ENCODE results near the gene HSPA12A. TPM values are rescaled to one million over a fixed set of nuclear protein-coding genes. Genes with fewer than 3 reads are reported as not detected.

The HSPA12A gene
- total RNA-seq, 1 experiment from 2014 or later: 1.4 TPM

DNA sequence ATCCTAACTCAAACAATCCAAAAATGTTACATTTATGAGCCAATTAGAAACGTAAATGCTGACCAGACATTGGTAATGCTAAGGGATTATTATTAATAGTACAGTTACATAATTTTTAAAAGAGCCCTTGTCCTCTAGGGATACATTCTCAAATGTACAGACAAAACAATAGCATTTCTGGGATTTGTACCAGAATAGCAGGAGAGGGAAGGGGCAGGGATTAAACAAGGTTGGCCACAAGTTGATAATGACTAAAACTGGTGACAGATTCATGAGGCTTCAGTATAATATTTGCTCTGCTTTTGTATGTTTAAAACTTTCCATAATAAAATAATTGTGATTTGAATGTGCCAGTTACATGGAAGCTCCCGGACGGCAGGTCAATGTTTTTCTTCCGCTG, 27.0 kb downstream of the HSPA12A start:
- peaks cover 16% of the 10 kb centered on the region for H3K27me3 ChIP-seq (replicated peaks; ENCODE audit: insufficient read depth, low read depth, low read length, poor library complexity)
- H3K27ac ChIP-seq (ENCODE audit: low read depth, low read length, poor library complexity, severe bottlenecking): no peak overlapping the region
- H3K4me3 ChIP-seq (ENCODE audit: low read depth, low read length, poor library complexity, severe bottlenecking): no peak overlapping the region
- no peaks in the 10 kb centered on the region for H3K36me3 ChIP-seq (ENCODE audit: insufficient read depth, low read length, poor library complexity, severe bottlenecking)
- TF ChIP-seq, protein P1, sequence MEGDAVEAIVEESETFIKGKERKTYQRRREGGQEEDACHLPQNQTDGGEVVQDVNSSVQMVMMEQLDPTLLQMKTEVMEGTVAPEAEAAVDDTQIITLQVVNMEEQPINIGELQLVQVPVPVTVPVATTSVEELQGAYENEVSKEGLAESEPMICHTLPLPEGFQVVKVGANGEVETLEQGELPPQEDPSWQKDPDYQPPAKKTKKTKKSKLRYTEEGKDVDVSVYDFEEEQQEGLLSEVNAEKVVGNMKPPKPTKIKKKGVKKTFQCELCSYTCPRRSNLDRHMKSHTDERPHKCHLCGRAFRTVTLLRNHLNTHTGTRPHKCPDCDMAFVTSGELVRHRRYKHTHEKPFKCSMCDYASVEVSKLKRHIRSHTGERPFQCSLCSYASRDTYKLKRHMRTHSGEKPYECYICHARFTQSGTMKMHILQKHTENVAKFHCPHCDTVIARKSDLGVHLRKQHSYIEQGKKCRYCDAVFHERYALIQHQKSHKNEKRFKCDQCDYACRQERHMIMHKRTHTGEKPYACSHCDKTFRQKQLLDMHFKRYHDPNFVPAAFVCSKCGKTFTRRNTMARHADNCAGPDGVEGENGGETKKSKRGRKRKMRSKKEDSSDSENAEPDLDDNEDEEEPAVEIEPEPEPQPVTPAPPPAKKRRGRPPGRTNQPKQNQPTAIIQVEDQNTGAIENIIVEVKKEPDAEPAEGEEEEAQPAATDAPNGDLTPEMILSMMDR (conservative IDR thresholded peaks at IDR 0.05; ENCODE audit: low read depth, low read length): no peak
- no peak for TF ChIP-seq EZH2 (IDR thresholded peaks at IDR 0.05; ENCODE audit: borderline replicate concordance, low read depth, low read length, poor library complexity, severe bottlenecking)
- intact Hi-C loops (cut with micrococcal nuclease; ENCODE audit: unreplicated experiment): no loop called here
- H3K4me1 ChIP-seq (ENCODE audit: insufficient read depth, low read length, poor library complexity, severe bottlenecking): no peaks in the 10 kb centered on the region
- ChIA-PET CTCF (no interaction called here), POLR2A (ENCODE audit: low non-redundant PET) (no interaction called here)
- DNase-seq (ENCODE audit: low spot score): no peak
- BruUV-seq (replicated peaks): no TSS peak
- H3K9me3 ChIP-seq (ENCODE audit: low read depth, low read length, poor library complexity, severe bottlenecking): no peaks in the 10 kb centered on the region

DNA sequence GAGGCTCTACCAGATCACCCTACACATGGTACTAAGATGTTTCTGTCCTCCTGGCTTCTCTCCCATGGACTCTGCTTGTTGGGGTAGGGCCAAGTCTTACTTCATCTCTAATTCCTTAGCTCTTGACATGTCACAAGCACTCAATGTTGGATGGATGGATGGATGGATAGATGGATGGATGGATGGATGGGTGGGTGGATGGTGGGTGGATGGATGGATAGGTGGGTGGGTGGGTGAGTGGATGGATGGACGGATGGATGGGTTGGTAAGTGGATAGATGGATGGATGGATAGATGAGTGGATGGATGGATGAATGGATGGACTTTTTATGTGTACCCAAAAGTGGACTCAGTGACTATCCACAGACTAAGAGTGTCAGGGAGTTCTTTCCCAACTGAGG, 28.5 kb downstream of the HSPA12A start:
- no peaks in the 10 kb centered on the region for H3K36me3 ChIP-seq (ENCODE audit: insufficient read depth, low read length, poor library complexity, severe bottlenecking)
- ChIA-PET CTCF (no interaction called here), POLR2A (ENCODE audit: low non-redundant PET) (no interaction called here)
- no peaks in the 10 kb centered on the region for H3K4me1 ChIP-seq (ENCODE audit: insufficient read depth, low read length, poor library complexity, severe bottlenecking)
- intact Hi-C loops (cut with micrococcal nuclease; ENCODE audit: unreplicated experiment): no loop called here
- BruUV-seq (replicated peaks): no TSS peak
- H3K9me3 ChIP-seq (ENCODE audit: low read depth, low read length, poor library complexity, severe bottlenecking): no peaks in the 10 kb centered on the region
- DNase-seq (ENCODE audit: low spot score): no peak
- no peak overlapping the region for H3K4me3 ChIP-seq (ENCODE audit: low read depth, low read length, poor library complexity, severe bottlenecking)
- no peak for TF ChIP-seq EZH2 (IDR thresholded peaks at IDR 0.05; ENCODE audit: borderline replicate concordance, low read depth, low read length, poor library complexity, severe bottlenecking)
- TF ChIP-seq, protein P1 (conservative IDR thresholded peaks at IDR 0.05; ENCODE audit: low read depth, low read length): no peak
- H3K27ac ChIP-seq (ENCODE audit: low read depth, low read length, poor library complexity, severe bottlenecking): no peak overlapping the region
- H3K27me3 ChIP-seq (replicated peaks; ENCODE audit: insufficient read depth, low read depth, low read length, poor library complexity): peaks cover 9% of the 10 kb centered on the region

GRCh38 chr10:116712989-116713543, 29.3 kb downstream of the HSPA12A start:
- no peaks in the 10 kb centered on the region for H3K4me1 ChIP-seq (ENCODE audit: insufficient read depth, low read length, poor library complexity, severe bottlenecking)
- H3K9me3 ChIP-seq (ENCODE audit: low read depth, low read length, poor library complexity, severe bottlenecking): no peaks in the 10 kb centered on the region
- intact Hi-C loops (cut with micrococcal nuclease; ENCODE audit: unreplicated experiment): no loop called here
- ChIA-PET POLR2A (ENCODE audit: low non-redundant PET) (no interaction called here), CTCF (no interaction called here)
- H3K27ac ChIP-seq (ENCODE audit: low read depth, low read length, poor library complexity, severe bottlenecking): no peak overlapping the region
- no peaks in the 10 kb centered on the region for H3K36me3 ChIP-seq (ENCODE audit: insufficient read depth, low read length, poor library complexity, severe bottlenecking)
- no TSS peak for BruUV-seq (replicated peaks)
- TF ChIP-seq, protein P1 (conservative IDR thresholded peaks at IDR 0.05; ENCODE audit: low read depth, low read length): no peak
- no peak for DNase-seq (ENCODE audit: low spot score)
- peaks cover 1% of the 10 kb centered on the region for H3K27me3 ChIP-seq (replicated peaks; ENCODE audit: insufficient read depth, low read depth, low read length, poor library complexity)
- no peak overlapping the region for H3K4me3 ChIP-seq (ENCODE audit: low read depth, low read length, poor library complexity, severe bottlenecking)

Measured in A673 (cell line).